Measurements from ENCODE around the gene MBD3L2B.

The MBD3L2B gene

GRCh38 chr19:7010722-7011593, 10.3 kb downstream of the MBD3L2B start:
- no peak for TF ChIP-seq CTCF (IDR thresholded peaks at IDR 0.05; ENCODE audit: insufficient read depth, low read length)
- TF ChIP-seq SPI1 (IDR thresholded peaks at IDR 0.05; ENCODE audit: borderline replicate concordance, low read depth), result no peak
- no peak for TF ChIP-seq POLR2AphosphoS5 (IDR thresholded peaks at IDR 0.05; ENCODE audit: low read depth)
- no peak for TF ChIP-seq REST (IDR thresholded peaks at IDR 0.05; ENCODE audit: insufficient replicate concordance, low read depth)
- TF ChIP-seq GABPA (IDR thresholded peaks at IDR 0.05; ENCODE audit: low read depth), result no peak
- DNase-seq (ENCODE audit: low read depth in 1 of 2, low spot score in 1 of 2), result no peak
- Histone ChIP-seq H3K27me3 (ENCODE audit: insufficient read depth, poor library complexity, severe bottlenecking) (no peaks in the 10 kb centered on the region), H3K27ac (replicated peaks) (no peak overlapping the region), H3K4me3 (replicated peaks; ENCODE audit: insufficient read depth, low read length) (no peak overlapping the region)

DNA sequence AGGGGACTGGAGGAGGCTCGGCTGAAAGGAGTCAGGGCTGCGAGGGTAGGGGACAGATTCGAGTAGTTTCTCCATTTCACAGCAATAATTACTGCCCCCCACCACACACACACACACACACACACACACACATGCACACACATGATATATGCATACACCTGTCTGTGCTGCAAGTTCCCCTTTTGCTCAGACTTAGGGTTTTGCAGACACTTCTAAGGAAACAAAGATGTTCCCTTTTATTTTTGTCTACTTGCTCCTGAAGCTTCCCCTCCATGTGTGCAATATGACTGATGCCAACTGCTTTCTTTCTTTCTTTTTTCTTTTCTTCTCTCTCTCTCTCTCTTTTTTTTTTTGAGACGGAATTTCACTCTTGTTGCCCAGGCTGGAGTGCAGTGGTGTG, 13.4 kb downstream of the MBD3L2B start:
- Histone ChIP-seq H3K27ac (replicated peaks) (peak overlapping the region; percentile 42), H3K4me3 (replicated peaks; ENCODE audit: insufficient read depth, low read length) (no peak overlapping the region), H3K27me3 (ENCODE audit: insufficient read depth, poor library complexity, severe bottlenecking) (no peaks in the 10 kb centered on the region)
- DNase-seq (ENCODE audit: low read depth in 1 of 2, low spot score in 1 of 2), result peak in 1 of 2 experiments; percentile 67
- TF ChIP-seq CTCF (IDR thresholded peaks at IDR 0.05; ENCODE audit: insufficient read depth, low read length) (no peak), SPI1 (IDR thresholded peaks at IDR 0.05; ENCODE audit: borderline replicate concordance, low read depth) (peak; percentile 62; the same call in 1 of the 2 replicates), REST (IDR thresholded peaks at IDR 0.05; ENCODE audit: insufficient replicate concordance, low read depth) (no peak), GABPA (IDR thresholded peaks at IDR 0.05; ENCODE audit: low read depth) (no peak), POLR2AphosphoS5 (IDR thresholded peaks at IDR 0.05; ENCODE audit: low read depth) (no peak)

DNA sequence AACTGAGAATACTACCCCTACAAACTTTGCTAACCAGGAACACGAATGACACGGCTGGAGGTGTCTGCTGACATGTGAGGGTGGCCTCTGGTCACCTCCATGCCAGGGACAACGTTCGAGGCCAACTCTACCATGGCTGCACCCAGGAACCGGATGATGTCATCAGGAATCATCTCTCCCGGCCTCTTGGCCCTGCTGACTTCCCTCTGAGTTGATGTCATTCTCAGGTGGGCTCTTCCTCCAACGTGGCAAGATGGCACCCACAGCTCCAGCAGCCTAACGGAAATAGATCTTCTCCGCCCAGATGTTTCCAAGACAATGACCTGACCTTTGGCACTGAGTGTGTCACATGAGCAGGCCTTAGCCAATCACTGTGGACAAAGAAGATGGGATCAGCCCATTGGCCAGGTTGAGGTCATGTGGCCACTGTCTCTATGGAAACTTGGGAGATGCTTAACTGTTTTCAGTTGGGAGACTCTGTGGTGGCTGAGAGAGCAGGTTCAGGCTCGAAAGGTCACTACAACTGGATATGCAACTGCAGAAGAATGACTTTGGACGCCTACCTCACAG, 15.0 kb downstream of the MBD3L2B start:
- H3K27ac ChIP-seq (replicated peaks), result no peak overlapping the region
- no peak for DNase-seq (ENCODE audit: low read depth in 1 of 2, low spot score in 1 of 2)
- no peak overlapping the region for H3K4me3 ChIP-seq (replicated peaks; ENCODE audit: insufficient read depth, low read length)
- TF ChIP-seq REST (IDR thresholded peaks at IDR 0.05; ENCODE audit: insufficient replicate concordance, low read depth) (no peak), GABPA (IDR thresholded peaks at IDR 0.05; ENCODE audit: low read depth) (no peak), POLR2AphosphoS5 (IDR thresholded peaks at IDR 0.05; ENCODE audit: low read depth) (no peak), SPI1 (IDR thresholded peaks at IDR 0.05; ENCODE audit: borderline replicate concordance, low read depth) (no peak), CTCF (IDR thresholded peaks at IDR 0.05; ENCODE audit: insufficient read depth, low read length) (no peak)
- H3K27me3 ChIP-seq (ENCODE audit: insufficient read depth, poor library complexity, severe bottlenecking), result no peaks in the 10 kb centered on the region

Measured in HL-60 (cell line).